Ovary (tissue), 9 donors: ENCODE data around the gene TMED10. TPM values are rescaled to one million over a fixed set of nuclear protein-coding genes. Genes with fewer than 3 reads are reported as not detected.

Experiments
- DNase-seq, 5 donors: peaks; one replicate each; pipeline ENCODE4 v3.0.0-alpha.2; 2019 to 2020
- H3K27ac ChIP-seq, 2 donors: fragments of 200-600 bp; one replicate each; pipeline versions ENCODE4 v1.5.1 to v1.8.0; 2019 to 2022
- H3K27me3 ChIP-seq: fragments of 200-600 bp; one replicate; pipeline ENCODE4 v1.8.0; 2022
- H3K36me3 ChIP-seq: fragments of 200-600 bp; sonication (generic); one replicate; pipeline ENCODE4 v1.5.1; 2019
- H3K4me1 ChIP-seq: one replicate; pipeline ENCODE4 v1.8.1; 2013; ENCODE audit warnings: mild to moderate bottlenecking, moderate library complexity; ENCODE audit not compliant: insufficient read depth
- H3K4me3 ChIP-seq: fragments of 200-600 bp; sonication (generic); one replicate; pipeline ENCODE4 v1.5.1; 2017
- H3K9me3 ChIP-seq, 2 donors: fragments of 200-600 bp in 1 of 2; sonication (generic) in 1 of 2; one replicate each; pipeline versions ENCODE4 v1.5.1 to v1.8.1; 2013 to 2019; ENCODE audit warnings: mild to moderate bottlenecking in 1 of 2, moderate library complexity in 1 of 2
- CTCF ChIP-seq, 3 donors: fragments of 450-650 bp in 2 of 3; fragments of 200-600 bp in 1 of 3; IDR thresholded peaks; one replicate each; pipeline versions ENCODE4 v1.5.1 to v1.8.0; 2016 to 2022; ENCODE audit warnings: antibody characterized with exemption in 3 of 3, mild to moderate bottlenecking in 1 of 3
- EP300 ChIP-seq: sonication (generic); formaldehyde crosslinking; IDR thresholded peaks from one replicate; pipeline ENCODE4 v1.6.1; 2017; ENCODE audit warnings: antibody characterized with exemption
- POLR2A ChIP-seq: fragments of 450-650 bp; IDR thresholded peaks from one replicate; pipeline ENCODE4 v1.6.1; 2017; ENCODE audit warnings: antibody characterized with exemption, mild to moderate bottlenecking, moderate library complexity
- WGBS, 3 donors: extraction: QIAGEN DNeasy Blood & Tissue Kit in 1 of 3; methylation state at CpG; one replicate each; pipeline versions ENCODE4 v1.1.5 to v1.1.7; 2013 to 2017; 5-methylcytosine and 5-hydroxymethylcytosine counted together
- intact Hi-C, 4 donors: fragments of 100-400 bp; cut with DNase I; formaldehyde crosslinking; loops; one replicate each; pipeline versions ENCODE4 v1.11.0 to v1.15.1; 2022 to 2023
- polyA plus RNA-seq, 2 donors: library from polyadenylated mRNA; stranded (reverse); fragments of 200-250 nt in 1 of 2; fragments of 350-450 nt in 1 of 2; fragmentation: Illumina TruSeq in 1 of 2; extraction: RNeasy Lipid Tissue Mini Kit (QIAGEN cat#74804) in 1 of 2; gene quantifications; one replicate each; pipeline ENCODE4 v1.2.3, GENCODE V29; 2013 to 2014
- total RNA-seq, 7 donors: library from RNA; depleted of rRNA in 2 of 7; stranded (reverse); fragments of >200 nt in 2 of 7; fragmentation: NEBNext Ultra II Directional in 3 of 7; extraction: Animal tissue kit (Norgen Biotek cat#: 25700) in 3 of 7; gene quantifications; one replicate each; pipeline versions ENCODE4 v1.1.0 to v1.2.4, GENCODE V29; 2016 to 2023
- donor health status: DM: no; HTN: no; CAD: no; lungs with moderate emphysema.
- donor health status: DM: no; HTN: no; CAD: no.
- donor health status: Bipolar disorder and iron deficiency.
- donor health status: DM: yes; HTN: yes; CAD: no.
- donor health status: DM: no; HTN: no; CAD: no.
- donor health status: DM: yes; HTN: yes; CAD: no.

The TMED10 gene
- total and polyA plus RNA-seq, 9 donors, result 164 to 446 (median 287) TPM

GRCh38 chr14:75185251-75186040 lies 9.0 kb upstream of the TMED10 start:
- no peak overlapping the region for H3K4me3 ChIP-seq
- WGBS, 3 donors, result 85 to 87% (median 87%) methylated on average over 7 of the region's 7 CpGs
- H3K9me3 ChIP-seq, result no peaks in the 10 kb centered on the region
- intact Hi-C loops, result loop anchor here in 1 of 4 donors (2.0 kb wide), 1 partner anchor 49 kb away; no protein-coding TSS in a partner anchor
- no peak overlapping the region for H3K27ac ChIP-seq
- H3K36me3 ChIP-seq, result no peaks in the 10 kb centered on the region
- peaks cover 9% of the 10 kb centered on the region for H3K4me1 ChIP-seq
- DNase-seq, result no peak
- TF ChIP-seq POLR2A, result no peak
- no peak for TF ChIP-seq EP300
- no peak for TF ChIP-seq CTCF (IDR thresholded peaks at IDR 0.05)
- H3K27me3 ChIP-seq, result no peaks in the 10 kb centered on the region

GRCh38 chr14:75184492-75184891 lies 8.1 kb upstream of the TMED10 start:
- DNase-seq, result no peak
- H3K36me3 ChIP-seq, result no peaks in the 10 kb centered on the region
- no peaks in the 10 kb centered on the region for H3K9me3 ChIP-seq
- no peak overlapping the region for H3K4me3 ChIP-seq
- no peaks in the 10 kb centered on the region for H3K27me3 ChIP-seq
- WGBS, 3 donors, result 35 to 52% (median 37%) methylated on average over 3 of the region's 3 CpGs
- TF ChIP-seq POLR2A (no peak), CTCF (IDR thresholded peaks at IDR 0.05) (no peak), EP300 (no peak)
- peaks cover 9% of the 10 kb centered on the region for H3K4me1 ChIP-seq
- intact Hi-C loops, result loop anchor here in 1 of 4 donors (2.0 kb wide), 1 partner anchor 50 kb away; no protein-coding TSS in a partner anchor
- H3K27ac ChIP-seq, result no peak overlapping the region

DNA sequence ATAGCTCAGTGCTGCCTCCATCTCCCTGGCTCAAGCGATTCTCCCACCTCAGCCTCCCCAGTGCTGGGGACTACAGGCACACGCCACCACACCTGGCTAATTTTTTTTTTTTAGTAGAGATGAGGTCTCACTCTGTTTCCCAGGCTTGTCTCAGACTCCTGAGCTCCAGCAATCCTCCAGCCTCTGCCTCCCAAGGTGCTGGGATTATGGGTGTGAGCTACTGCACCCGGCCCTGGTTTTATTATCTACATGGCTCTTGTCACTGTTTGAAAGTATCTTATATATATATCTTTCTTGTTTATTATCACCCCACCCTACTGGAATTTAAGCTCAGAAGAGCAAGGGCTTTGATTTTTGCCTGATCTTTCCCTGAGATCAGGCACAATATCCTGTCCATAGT lies 7.6 kb upstream of the TMED10 start:
- no peaks in the 10 kb centered on the region for H3K36me3 ChIP-seq
- no peak for DNase-seq
- no peaks in the 10 kb centered on the region for H3K9me3 ChIP-seq
- 80 to 90% (median 87%) methylated on average over 3 of the region's 3 CpGs for WGBS, 3 donors
- TF ChIP-seq CTCF (IDR thresholded peaks at IDR 0.05) (no peak), POLR2A (no peak), EP300 (no peak)
- H3K4me3 ChIP-seq, result no peak overlapping the region
- H3K27ac ChIP-seq, result no peak overlapping the region
- intact Hi-C loops, result loop anchor here in 1 of 4 donors (2.0 kb wide), 1 partner anchor 51 kb away; no protein-coding TSS in a partner anchor
- no peaks in the 10 kb centered on the region for H3K27me3 ChIP-seq
- peaks cover 9% of the 10 kb centered on the region for H3K4me1 ChIP-seq

DNA sequence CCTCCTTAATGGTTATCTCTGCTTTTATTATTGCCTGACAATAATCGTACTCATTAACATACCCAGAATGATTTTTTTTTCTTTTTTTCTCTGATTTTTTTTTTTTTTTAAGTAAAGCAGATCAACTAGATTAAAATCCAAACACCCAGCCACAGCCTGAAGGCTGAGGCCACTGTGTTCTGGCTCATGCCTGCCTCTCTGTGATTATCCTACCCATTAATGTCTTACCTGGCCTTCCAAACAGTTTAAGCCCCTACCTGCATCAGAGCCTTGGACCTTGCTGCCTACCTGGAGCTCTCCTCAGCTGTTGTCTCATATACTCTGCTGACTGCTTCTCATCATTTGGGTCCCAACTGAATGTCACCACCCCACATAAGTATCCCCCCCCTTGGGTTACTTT lies 6.8 kb upstream of the TMED10 start:
- intact Hi-C loops, result no loop called here
- no peak for TF ChIP-seq CTCF (IDR thresholded peaks at IDR 0.05)
- no peak for TF ChIP-seq POLR2A
- TF ChIP-seq EP300, result no peak
- no peaks in the 10 kb centered on the region for H3K27me3 ChIP-seq
- 4 to 5% (median 5%) methylated on average over 1 of the region's 1 CpG for WGBS, 3 donors
- no peak overlapping the region for H3K4me3 ChIP-seq
- H3K4me1 ChIP-seq, result peaks cover 9% of the 10 kb centered on the region
- no peaks in the 10 kb centered on the region for H3K36me3 ChIP-seq
- H3K27ac ChIP-seq, result no peak overlapping the region
- H3K9me3 ChIP-seq, result no peaks in the 10 kb centered on the region
- no peak for DNase-seq
